Gastrocnemius medialis (tissue), 4 donors: ENCODE data around the gene CASQ2.

Source experiments
- POLR2A ChIP-seq, 2 donors: fragments of 450-650 bp; IDR thresholded peaks; one replicate each; pipeline ENCODE4 v1.6.1; 2017; ENCODE audit warnings: antibody characterized with exemption in 2 of 2, mild to moderate bottlenecking in 2 of 2, moderate library complexity in 2 of 2
- TF ChIP-seq, protein P1 (sequence below), 5 experiments: fragments of 450-650 bp in 3 of 5; fragments of 200-600 bp in 2 of 5; sonication (generic) in 2 of 5; IDR thresholded peaks in 4 of 5; conservative IDR thresholded peaks in 1 of 5; 1 replicate in 4 of 5; 2 replicates in 1 of 5; pipeline ENCODE4 v1.5.1; 2016 to 2019; ENCODE audit warnings: antibody characterized with exemption in 5 of 5, mild to moderate bottlenecking in 3 of 5, moderate library complexity in 3 of 5

DNA sequence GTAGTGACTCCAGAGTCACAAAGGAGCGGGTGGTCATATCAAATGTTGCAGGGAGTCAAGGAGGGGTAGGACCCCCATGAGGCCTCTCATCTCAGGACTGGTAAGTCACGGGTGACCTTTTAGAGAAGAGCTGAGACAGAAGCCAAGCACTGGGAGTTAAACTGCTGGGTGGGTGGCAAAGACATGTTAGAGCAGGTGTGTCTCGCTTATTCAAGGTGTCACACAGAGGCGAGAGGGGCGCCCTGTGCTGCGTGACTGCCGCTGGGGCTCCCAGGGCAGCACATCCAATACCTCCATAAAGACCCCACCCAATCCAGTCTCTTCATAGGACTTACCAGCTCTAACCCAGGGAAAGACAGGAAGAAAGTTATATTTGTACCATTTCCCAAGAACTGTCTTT is 15.2 kb downstream of the CASQ2 start:
- TF ChIP-seq, protein P1, sequence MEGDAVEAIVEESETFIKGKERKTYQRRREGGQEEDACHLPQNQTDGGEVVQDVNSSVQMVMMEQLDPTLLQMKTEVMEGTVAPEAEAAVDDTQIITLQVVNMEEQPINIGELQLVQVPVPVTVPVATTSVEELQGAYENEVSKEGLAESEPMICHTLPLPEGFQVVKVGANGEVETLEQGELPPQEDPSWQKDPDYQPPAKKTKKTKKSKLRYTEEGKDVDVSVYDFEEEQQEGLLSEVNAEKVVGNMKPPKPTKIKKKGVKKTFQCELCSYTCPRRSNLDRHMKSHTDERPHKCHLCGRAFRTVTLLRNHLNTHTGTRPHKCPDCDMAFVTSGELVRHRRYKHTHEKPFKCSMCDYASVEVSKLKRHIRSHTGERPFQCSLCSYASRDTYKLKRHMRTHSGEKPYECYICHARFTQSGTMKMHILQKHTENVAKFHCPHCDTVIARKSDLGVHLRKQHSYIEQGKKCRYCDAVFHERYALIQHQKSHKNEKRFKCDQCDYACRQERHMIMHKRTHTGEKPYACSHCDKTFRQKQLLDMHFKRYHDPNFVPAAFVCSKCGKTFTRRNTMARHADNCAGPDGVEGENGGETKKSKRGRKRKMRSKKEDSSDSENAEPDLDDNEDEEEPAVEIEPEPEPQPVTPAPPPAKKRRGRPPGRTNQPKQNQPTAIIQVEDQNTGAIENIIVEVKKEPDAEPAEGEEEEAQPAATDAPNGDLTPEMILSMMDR (IDR thresholded peaks at IDR 0.05 in 4 of 5, conservative IDR thresholded peaks at IDR 0.05 in 1 of 5): no peak
- TF ChIP-seq POLR2A (IDR thresholded peaks at IDR 0.05): no peak
